SKM-1 treated with dmso at 0.1 percent for 144 hours (cell line): ENCODE data around the gene C1orf210.

Experiments
- DNase-seq: peaks from one replicate; lab custom pipeline; 2025; ENCODE audit not compliant: unreplicated experiment; lab: John Stamatoyannopoulos, UW

The C1orf210 gene

GRCh38 chr1:43296207-43296606, 10.8 kb upstream of the C1orf210 start:
- DNase-seq = no peak

GRCh38 chr1:43294761-43295160, 9.4 kb upstream of the C1orf210 start:
- no peak for DNase-seq

- no peak for DNase-seq
Measured at GRCh38 chr1:43293896-43294760, 8.7 kb upstream of the C1orf210 start.

GRCh38 chr1:43293176-43293575, 7.8 kb upstream of the C1orf210 start:
- DNase-seq = no peak

GRCh38 chr1:43292679-43293078, 7.3 kb upstream of the C1orf210 start:
- no peak for DNase-seq

GRCh38 chr1:43292216-43292615, 6.8 kb upstream of the C1orf210 start:
- DNase-seq = no peak

GRCh38 chr1:43288785-43289706, 3.7 kb upstream of the C1orf210 start:
- DNase-seq = no peak

- DNase-seq = no peak
Measured at GRCh38 chr1:43288058-43288784, 2.8 kb upstream of the C1orf210 start.

- DNase-seq = no peak
Measured at GRCh38 chr1:43286533-43286932, 1.2 kb upstream of the C1orf210 start.

- no peak for DNase-seq
Measured at GRCh38 chr1:43286115-43286514, 734 bp upstream of the C1orf210 start.

- no peak for DNase-seq
Measured at GRCh38 chr1:43284546-43285110, 753 bp downstream of the C1orf210 start.

GRCh38 chr1:43284065-43284464, 1.3 kb downstream of the C1orf210 start:
- no peak for DNase-seq

- DNase-seq = no peak
Measured at GRCh38 chr1:43282220-43283195, 2.9 kb downstream of the C1orf210 start.

- no peak for DNase-seq
Measured at GRCh38 chr1:43280692-43281091, 4.7 kb downstream of the C1orf210 start.

GRCh38 chr1:43279666-43280065, 5.7 kb downstream of the C1orf210 start:
- no peak for DNase-seq

- DNase-seq = no peak
Measured at GRCh38 chr1:43279161-43279560, 6.2 kb downstream of the C1orf210 start.

GRCh38 chr1:43277116-43277876, 8.1 kb downstream of the C1orf210 start:
- DNase-seq = no peak

GRCh38 chr1:43276673-43277072, 8.7 kb downstream of the C1orf210 start:
- no peak for DNase-seq
